ENCODE measurements around the gene EXD3. TPM values are rescaled to one million over a fixed set of nuclear protein-coding genes. Genes with fewer than 3 reads are reported as not detected.
"Not testable (repeated sequence)": the region's sequence is repeated elsewhere in the genome, so short reads cannot be mapped to it uniquely, and the experiment has no call there.

EXD3 gene
- 2.4 and 4.6 TPM in 2 replicates for total RNA-seq (2012; rRNA removed)

DNA sequence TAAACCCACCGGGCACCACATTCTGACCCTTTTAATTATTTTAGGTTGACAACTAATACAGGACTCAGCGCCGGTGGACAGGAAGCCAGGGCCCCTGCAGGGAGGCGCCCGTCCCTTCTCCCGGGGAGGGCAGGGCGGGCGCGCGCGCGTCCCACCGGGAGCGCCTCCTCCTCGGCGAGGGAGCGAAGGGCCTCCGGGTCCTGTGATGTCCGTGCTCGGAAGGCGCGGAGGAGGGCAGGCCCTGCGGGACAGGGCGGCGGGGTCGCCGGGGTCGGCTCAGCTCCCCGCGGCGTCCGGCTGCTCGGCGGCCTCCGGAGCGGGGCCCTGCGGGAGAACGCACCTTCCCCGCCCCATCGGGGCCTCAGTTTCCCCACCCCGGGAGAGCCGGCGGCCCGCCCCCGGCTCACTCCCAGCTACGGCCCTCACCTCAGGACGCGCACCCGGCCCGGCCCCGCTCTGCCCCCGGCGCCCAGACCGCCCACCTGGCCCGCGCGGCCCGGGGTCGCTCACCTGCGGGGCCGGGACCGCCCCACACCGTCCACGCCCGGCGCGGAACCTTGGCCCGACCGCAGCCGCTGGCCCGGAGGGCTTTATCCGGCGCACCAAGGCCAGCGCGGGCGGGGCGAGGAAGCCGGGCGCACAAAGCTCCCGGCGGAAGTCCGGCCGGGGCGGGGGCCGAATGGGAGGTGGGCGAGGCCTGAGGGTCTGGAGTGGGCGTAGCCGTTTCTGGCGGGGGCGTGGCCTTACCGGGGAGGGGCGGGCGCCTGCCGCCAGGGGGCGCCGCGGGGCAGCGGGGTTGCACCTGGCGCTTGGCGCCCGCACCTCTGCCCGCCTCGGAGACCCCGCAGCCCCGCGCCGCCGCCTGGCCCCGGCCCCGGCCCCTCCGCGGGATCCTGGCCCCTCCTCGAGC, at the start of gene EXD3, which contains the start of gene NOXA1:
EXD3 (minus strand) TSS at position 559 of the 910 bp plus-strand sequence. CDS start 27,805 bp downstream, outside the sequence.
NOXA1 (plus strand) TSS at position 790 of the 910 bp plus-strand sequence. CDS start 137 bp downstream, outside the sequence.
- Histone ChIP-seq H3K9ac (ENCODE audit: low read depth, low read length) (peak within 1 kb of the TSS; percentile 90), H3K4me3 (ENCODE audit: low read length) (peak within 1 kb of the TSS; percentile 76), H3K27me3 (ENCODE audit: control insufficient read depth, insufficient read depth, low read length) (no peaks in the 10 kb centered on the region), H3K4me1 (ENCODE audit: control insufficient read depth, insufficient read depth, low read length) (peaks cover 25% of the 10 kb centered on the region), H3K36me3 (ENCODE audit: insufficient read depth, low read length) (no peaks in the 10 kb centered on the region), H3K4me2 (ENCODE audit: low read length) (peak within 1 kb of the TSS; percentile 94), H3K9me3 (replicated peaks; ENCODE audit: low read length) (no peaks in the 10 kb centered on the region)

GRCh38 chr9:137470785-137471184, 47.8 kb upstream of the EXD3 start:
- no peaks in the 10 kb centered on the region for H3K9me3 ChIP-seq (replicated peaks; ENCODE audit: low read length)
- H3K4me2 ChIP-seq (ENCODE audit: low read length): no peak overlapping the region
- no peak overlapping the region for H3K4me3 ChIP-seq (ENCODE audit: low read length)
- no peaks in the 10 kb centered on the region for H3K36me3 ChIP-seq (ENCODE audit: insufficient read depth, low read length)
- H3K4me1 ChIP-seq (ENCODE audit: control insufficient read depth, insufficient read depth, low read length): no peaks in the 10 kb centered on the region
- peaks cover 8% of the 10 kb centered on the region for H3K27me3 ChIP-seq (ENCODE audit: control insufficient read depth, insufficient read depth, low read length)
- no peak overlapping the region for H3K9ac ChIP-seq (ENCODE audit: low read depth, low read length)

- H3K9me3 ChIP-seq (replicated peaks; ENCODE audit: low read length): no peaks in the 10 kb centered on the region
- H3K4me2 ChIP-seq (ENCODE audit: low read length): no peak overlapping the region
- no peak overlapping the region for H3K4me3 ChIP-seq (ENCODE audit: low read length)
- H3K27me3 ChIP-seq (ENCODE audit: control insufficient read depth, insufficient read depth, low read length): peaks cover 8% of the 10 kb centered on the region
- H3K36me3 ChIP-seq (ENCODE audit: insufficient read depth, low read length): no peaks in the 10 kb centered on the region
- H3K9ac ChIP-seq (ENCODE audit: low read depth, low read length): no peak overlapping the region
- no peaks in the 10 kb centered on the region for H3K4me1 ChIP-seq (ENCODE audit: control insufficient read depth, insufficient read depth, low read length)
Measured at GRCh38 chr9:137467896-137468295, 44.9 kb upstream of the EXD3 start.

DNA sequence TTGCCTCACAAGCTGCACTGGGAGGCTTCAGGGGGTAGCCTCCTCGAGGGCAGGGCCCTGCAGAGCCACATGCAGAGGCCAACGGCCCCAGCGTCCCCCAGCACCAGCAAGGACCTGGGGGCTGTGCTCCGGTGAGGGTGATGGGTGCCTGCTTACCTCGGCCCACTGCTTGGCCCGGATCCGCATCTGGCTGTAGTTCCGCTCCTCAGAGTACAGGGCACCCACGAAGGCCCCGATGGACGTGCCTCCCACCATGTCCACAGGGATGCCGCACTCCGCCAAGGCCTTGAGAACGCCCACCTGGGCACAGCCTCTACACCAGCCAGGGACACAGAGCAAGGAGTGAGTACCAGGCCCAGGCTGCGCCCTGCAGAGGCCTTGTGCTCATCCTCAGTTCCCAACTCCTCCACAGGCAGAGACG, 44.2 kb upstream of the EXD3 start:
- H3K9me3 ChIP-seq (replicated peaks; ENCODE audit: low read length): no peaks in the 10 kb centered on the region
- H3K9ac ChIP-seq (ENCODE audit: low read depth, low read length): no peak overlapping the region
- no peak overlapping the region for H3K4me3 ChIP-seq (ENCODE audit: low read length)
- no peaks in the 10 kb centered on the region for H3K36me3 ChIP-seq (ENCODE audit: insufficient read depth, low read length)
- H3K4me1 ChIP-seq (ENCODE audit: control insufficient read depth, insufficient read depth, low read length): no peaks in the 10 kb centered on the region
- H3K27me3 ChIP-seq (ENCODE audit: control insufficient read depth, insufficient read depth, low read length): peaks cover 8% of the 10 kb centered on the region
- H3K4me2 ChIP-seq (ENCODE audit: low read length): no peak overlapping the region

GRCh38 chr9:137466389-137467085, 43.6 kb upstream of the EXD3 start:
- not testable (repeated sequence) for H3K27me3 ChIP-seq (ENCODE audit: control insufficient read depth, insufficient read depth, low read length)

DNA sequence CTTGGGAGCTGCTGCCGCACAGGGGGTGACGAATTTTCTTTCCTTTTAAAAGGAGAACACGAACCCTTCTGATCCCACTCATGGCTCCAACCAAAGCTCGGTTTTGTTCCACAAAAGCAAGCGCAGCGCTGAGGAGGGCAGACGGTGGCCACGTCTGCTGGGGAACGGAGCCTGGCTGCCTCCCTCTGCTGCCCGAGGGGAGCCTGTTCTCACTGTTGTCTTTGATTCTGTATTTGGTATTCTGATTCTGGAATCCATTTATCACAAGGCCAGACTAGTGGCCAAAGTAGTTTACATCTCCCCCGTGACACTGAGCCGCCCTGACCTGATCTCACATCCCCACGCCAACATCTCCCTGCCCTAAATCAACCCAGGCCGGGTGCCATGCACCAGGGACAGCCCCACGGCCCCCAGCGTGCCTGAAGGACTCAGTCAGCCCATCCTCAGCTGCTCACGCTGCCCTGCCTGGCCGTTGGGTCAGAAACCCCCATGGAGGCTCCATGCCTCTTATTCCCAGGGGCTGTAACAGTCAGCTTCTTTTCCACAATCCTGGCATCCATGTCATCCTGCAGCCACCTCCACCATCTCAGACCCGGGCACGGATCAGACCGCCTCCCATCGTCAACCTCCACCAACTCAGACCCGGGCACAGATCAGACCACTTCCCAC, 42.9 kb upstream of the EXD3 start:
- H3K4me1 ChIP-seq (ENCODE audit: control insufficient read depth, insufficient read depth, low read length): no peaks in the 10 kb centered on the region
- H3K4me2 ChIP-seq (ENCODE audit: low read length): no peak overlapping the region
- H3K36me3 ChIP-seq (ENCODE audit: insufficient read depth, low read length): no peaks in the 10 kb centered on the region
- H3K9me3 ChIP-seq (replicated peaks; ENCODE audit: low read length): no peaks in the 10 kb centered on the region
- peaks cover 7% of the 10 kb centered on the region for H3K27me3 ChIP-seq (ENCODE audit: control insufficient read depth, insufficient read depth, low read length)
- no peak overlapping the region for H3K4me3 ChIP-seq (ENCODE audit: low read length)
- no peak overlapping the region for H3K9ac ChIP-seq (ENCODE audit: low read depth, low read length)

More at GRCh38 chr9:137466389-137467085, 43.6 kb upstream of the EXD3 start:
- H3K36me3 ChIP-seq (ENCODE audit: insufficient read depth, low read length); H3K9me3 ChIP-seq (replicated peaks; ENCODE audit: low read length); H3K4me3 ChIP-seq (ENCODE audit: low read length); H3K4me1 ChIP-seq (ENCODE audit: control insufficient read depth, insufficient read depth, low read length); H3K4me2 ChIP-seq (ENCODE audit: low read length); H3K9ac ChIP-seq (ENCODE audit: low read depth, low read length): not testable (repeated sequence)

DNA sequence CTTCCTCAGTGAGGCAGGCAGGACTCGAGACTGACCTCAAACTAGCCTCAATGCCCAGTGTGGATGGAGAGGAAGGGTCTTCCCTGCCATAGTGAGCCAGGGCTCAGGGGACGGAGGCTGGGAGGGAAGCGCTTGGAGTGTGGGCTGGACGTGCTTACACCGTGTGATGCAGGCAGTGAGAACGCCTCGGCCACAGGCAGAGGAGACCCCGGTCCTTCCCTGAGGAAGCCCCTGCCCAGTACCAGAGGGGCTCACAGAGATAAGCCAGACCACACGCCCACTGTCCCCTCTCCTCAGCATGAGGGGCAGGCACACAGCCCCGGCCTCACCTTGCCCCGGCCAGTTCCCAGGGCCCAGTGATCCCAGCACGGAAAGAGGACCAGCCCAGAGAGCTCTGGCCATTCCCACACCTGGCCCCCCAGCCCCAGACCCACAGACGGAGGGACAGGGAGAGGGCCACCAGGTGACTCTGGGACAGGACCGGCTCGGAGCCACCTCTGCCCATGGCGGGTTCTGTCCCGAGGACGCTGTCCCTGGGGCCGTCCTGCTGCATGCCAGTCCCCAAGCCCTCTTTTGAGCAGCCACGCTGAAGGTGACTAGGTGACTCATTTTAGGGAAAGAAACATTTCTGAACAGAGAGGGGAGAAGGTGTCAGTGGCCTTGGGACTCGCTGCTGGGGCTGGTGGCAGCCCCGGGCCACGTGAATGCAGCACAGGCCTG, 42.2 kb upstream of the EXD3 start:
- H3K9ac ChIP-seq (ENCODE audit: low read depth, low read length): no peak overlapping the region
- no peaks in the 10 kb centered on the region for H3K4me1 ChIP-seq (ENCODE audit: control insufficient read depth, insufficient read depth, low read length)
- no peaks in the 10 kb centered on the region for H3K9me3 ChIP-seq (replicated peaks; ENCODE audit: low read length)
- H3K4me2 ChIP-seq (ENCODE audit: low read length): no peak overlapping the region
- no peak overlapping the region for H3K4me3 ChIP-seq (ENCODE audit: low read length)
- peaks cover 2% of the 10 kb centered on the region for H3K27me3 ChIP-seq (ENCODE audit: control insufficient read depth, insufficient read depth, low read length)
- H3K36me3 ChIP-seq (ENCODE audit: insufficient read depth, low read length): no peaks in the 10 kb centered on the region

GRCh38 chr9:137464291-137464999, 41.5 kb upstream of the EXD3 start:
- H3K27me3 ChIP-seq (ENCODE audit: control insufficient read depth, insufficient read depth, low read length): no peaks in the 10 kb centered on the region
- no peak overlapping the region for H3K4me3 ChIP-seq (ENCODE audit: low read length)
- H3K36me3 ChIP-seq (ENCODE audit: insufficient read depth, low read length): no peaks in the 10 kb centered on the region
- peaks cover 3% of the 10 kb centered on the region for H3K4me1 ChIP-seq (ENCODE audit: control insufficient read depth, insufficient read depth, low read length)
- no peak overlapping the region for H3K4me2 ChIP-seq (ENCODE audit: low read length)
- H3K9ac ChIP-seq (ENCODE audit: low read depth, low read length): no peak overlapping the region
- no peaks in the 10 kb centered on the region for H3K9me3 ChIP-seq (replicated peaks; ENCODE audit: low read length)

DNA sequence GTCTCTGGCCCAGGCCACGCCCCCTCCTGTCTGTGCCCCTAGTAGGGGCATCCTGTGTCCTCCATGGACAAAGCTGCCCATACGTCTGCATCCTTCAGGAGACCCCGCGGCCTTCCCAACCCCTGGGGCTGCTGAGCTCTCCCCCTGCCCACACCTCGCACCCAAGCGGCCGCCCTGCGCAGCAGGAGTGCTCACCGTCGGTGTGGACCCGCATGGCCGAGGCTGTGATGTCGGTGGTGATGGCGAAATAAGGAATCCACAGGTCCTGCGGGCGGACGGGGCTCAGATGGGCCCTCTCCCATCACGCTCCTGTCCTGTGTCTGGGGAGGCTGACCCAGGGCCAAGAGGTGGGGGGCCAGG, 40.9 kb upstream of the EXD3 start:
- Histone ChIP-seq H3K4me1 (ENCODE audit: control insufficient read depth, insufficient read depth, low read length) (peaks cover 5% of the 10 kb centered on the region), H3K4me2 (ENCODE audit: low read length) (no peak overlapping the region), H3K9ac (ENCODE audit: low read depth, low read length) (no peak overlapping the region), H3K36me3 (ENCODE audit: insufficient read depth, low read length) (no peaks in the 10 kb centered on the region), H3K9me3 (replicated peaks; ENCODE audit: low read length) (no peaks in the 10 kb centered on the region), H3K27me3 (ENCODE audit: control insufficient read depth, insufficient read depth, low read length) (no peaks in the 10 kb centered on the region), H3K4me3 (ENCODE audit: low read length) (no peak overlapping the region)

DNA sequence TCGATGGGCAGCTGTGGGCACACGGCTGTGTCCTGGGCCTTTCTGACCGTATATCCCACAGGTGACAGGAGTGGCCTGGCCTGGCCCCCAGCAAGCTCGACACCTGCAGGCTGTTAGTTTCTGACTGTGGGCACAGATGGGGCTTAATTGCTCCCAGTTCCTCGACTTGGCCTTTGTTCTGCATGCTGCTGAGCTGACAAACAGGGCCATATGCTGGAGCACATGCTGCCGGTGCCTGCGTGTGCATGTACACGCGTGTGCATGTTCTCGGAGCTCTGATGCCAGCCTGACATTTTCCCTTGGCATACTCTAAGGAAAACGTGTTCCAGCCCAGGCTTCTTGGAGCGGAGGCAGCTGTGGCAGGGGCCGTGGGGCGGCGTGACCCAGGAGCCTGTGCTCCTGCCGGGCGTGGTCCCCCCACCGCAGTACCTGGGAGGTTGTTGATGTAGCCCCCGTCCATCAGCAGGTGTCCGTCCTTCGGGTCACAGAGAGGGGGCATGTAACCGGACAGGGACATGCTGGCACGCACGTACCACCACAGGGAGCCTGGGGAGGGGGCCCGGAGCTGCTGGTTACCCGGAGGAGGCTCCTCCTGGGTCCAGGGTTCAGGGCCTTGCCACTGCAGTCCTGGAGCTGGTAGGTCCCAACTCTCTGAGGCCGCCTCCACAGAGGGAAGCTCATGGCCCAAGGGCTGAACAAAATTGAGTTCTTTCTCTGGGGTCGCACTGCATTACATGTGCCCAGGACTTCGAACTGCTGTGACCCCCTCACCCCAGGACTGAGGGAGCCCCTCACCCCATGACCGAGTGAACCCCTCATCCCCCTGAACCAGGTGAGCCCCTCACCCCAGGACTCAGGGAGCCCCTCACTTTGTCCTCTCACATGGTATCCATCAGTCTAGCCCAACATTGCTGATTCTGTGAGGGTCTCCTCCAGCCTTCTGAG, 40.3 kb upstream of the EXD3 start:
- Histone ChIP-seq H3K4me3 (ENCODE audit: low read length) (no peak overlapping the region), H3K4me2 (ENCODE audit: low read length) (no peak overlapping the region), H3K36me3 (ENCODE audit: insufficient read depth, low read length) (no peaks in the 10 kb centered on the region), H3K4me1 (ENCODE audit: control insufficient read depth, insufficient read depth, low read length) (peaks cover 6% of the 10 kb centered on the region), H3K27me3 (ENCODE audit: control insufficient read depth, insufficient read depth, low read length) (no peaks in the 10 kb centered on the region), H3K9me3 (replicated peaks; ENCODE audit: low read length) (no peaks in the 10 kb centered on the region), H3K9ac (ENCODE audit: low read depth, low read length) (no peak overlapping the region)
